ENCODE data around the gene CDC14B.
"Not testable (repeated sequence)": the region's sequence is repeated elsewhere in the genome, so short reads cannot be mapped to it uniquely, and the experiment has no call there.

CDC14B gene

GRCh38 chr9:96620181-96620514, 505 bp upstream of the CDC14B start:
- H3K27ac ChIP-seq = no peak overlapping the region
- TF ChIP-seq, protein P1, sequence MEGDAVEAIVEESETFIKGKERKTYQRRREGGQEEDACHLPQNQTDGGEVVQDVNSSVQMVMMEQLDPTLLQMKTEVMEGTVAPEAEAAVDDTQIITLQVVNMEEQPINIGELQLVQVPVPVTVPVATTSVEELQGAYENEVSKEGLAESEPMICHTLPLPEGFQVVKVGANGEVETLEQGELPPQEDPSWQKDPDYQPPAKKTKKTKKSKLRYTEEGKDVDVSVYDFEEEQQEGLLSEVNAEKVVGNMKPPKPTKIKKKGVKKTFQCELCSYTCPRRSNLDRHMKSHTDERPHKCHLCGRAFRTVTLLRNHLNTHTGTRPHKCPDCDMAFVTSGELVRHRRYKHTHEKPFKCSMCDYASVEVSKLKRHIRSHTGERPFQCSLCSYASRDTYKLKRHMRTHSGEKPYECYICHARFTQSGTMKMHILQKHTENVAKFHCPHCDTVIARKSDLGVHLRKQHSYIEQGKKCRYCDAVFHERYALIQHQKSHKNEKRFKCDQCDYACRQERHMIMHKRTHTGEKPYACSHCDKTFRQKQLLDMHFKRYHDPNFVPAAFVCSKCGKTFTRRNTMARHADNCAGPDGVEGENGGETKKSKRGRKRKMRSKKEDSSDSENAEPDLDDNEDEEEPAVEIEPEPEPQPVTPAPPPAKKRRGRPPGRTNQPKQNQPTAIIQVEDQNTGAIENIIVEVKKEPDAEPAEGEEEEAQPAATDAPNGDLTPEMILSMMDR (conservative IDR thresholded peaks at IDR 0.05) = no peak

DNA sequence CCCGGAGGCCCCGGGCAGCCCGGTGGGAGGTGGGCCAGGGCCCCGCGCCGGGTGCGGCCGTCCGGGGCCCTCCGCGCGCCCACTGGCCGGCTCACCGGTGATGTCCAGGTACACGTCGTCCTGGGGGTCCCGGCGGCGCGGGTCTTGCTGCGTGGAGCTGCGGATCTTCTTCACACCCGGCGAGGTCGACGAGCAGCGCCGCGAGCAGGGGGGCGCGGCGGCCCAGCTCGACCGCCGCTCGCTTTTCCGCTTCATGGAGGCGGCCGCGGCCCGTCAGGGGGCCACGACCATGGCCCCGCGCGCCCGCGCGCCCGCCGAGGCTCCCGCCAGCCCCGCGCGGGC, 548 bp downstream of the CDC14B start:
- peak overlapping the region; percentile 15; the same call in 1 of the 2 replicates for H3K27ac ChIP-seq
- TF ChIP-seq, protein P1 (conservative IDR thresholded peaks at IDR 0.05) = no peak

DNA sequence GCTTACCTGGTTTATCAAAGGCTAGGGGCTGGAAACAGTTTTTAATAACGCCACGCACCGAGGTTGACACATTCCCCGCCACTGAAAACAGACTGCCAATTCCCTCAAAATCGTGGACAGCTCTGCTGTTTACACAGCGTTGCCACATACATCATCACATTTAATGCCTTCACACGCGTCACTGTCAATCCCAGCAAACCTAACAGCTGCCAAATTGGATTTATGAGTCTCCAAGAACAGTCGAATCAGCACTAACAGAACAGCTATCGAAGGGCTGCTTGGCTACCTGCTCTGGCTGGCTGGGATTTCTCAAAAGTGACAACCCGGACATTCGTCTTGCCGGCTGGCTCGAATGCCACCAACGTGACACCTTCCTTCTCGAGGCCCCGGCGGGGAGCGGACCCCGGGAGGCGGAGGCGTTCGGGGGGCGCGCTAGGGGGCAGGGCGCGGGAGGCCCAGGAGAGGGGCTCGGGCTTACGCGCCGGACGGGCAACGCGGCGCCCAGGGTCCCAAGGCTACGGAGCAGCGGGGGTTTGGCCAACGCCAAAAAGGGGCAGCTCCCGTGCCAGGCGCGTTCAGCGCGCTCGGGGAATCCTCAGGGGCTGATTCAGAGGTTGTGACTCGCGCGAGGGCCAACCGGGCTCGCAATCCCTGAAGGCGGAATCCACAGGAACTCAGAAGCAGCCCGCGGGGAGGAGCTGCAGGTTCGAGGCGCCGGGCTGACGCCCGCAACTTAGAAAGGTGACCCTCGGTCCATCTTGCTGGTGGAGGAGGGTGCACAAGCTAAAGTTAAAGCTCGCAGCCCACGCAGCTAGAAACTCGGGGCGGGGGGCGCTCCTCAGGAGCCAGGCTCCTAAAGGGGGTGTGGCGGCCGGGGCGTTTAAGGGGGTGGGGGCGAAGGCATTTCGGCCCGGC, 1.2 kb downstream of the CDC14B start:
- H3K27ac ChIP-seq = peak overlapping the region; percentile 15; the same call in 1 of the 2 replicates
- TF ChIP-seq, protein P1 (conservative IDR thresholded peaks at IDR 0.05) = no peak

DNA sequence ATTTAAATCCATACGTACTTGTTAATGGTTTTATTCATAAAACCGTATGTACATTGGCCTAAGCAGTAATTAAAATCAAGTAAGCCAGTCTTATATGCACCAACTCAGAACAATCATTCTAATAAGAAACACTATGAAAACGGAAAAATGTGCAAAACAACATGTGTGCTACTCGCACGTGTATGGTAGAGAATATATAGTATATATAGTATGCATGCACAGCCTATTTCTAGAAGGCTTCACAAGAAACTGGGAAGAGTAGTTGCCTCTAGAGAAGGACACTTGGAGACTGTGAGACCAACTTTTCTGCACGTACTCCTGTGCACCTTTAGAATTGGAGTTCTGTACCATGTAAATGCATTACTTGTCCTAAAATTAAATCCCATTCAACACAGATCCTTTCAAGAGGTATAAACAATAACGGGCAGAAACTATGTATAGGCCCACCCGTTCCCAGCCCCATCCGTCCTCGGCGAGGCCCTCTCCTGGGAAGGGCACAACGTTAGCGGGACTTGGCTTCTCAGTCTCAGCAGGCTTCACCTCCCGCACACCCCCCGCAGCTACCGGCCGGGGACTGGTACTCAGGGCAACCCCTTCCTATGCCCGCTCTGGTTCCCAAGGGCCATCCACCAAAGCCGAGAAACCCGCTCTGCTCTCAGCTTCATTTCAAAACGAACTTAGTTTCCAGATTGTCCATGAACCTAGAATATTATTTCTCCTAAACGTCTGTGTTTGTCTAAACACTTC, 2.0 kb downstream of the CDC14B start:
- TF ChIP-seq, protein P1 (conservative IDR thresholded peaks at IDR 0.05) = no peak
- H3K27ac ChIP-seq = no peak overlapping the region

DNA sequence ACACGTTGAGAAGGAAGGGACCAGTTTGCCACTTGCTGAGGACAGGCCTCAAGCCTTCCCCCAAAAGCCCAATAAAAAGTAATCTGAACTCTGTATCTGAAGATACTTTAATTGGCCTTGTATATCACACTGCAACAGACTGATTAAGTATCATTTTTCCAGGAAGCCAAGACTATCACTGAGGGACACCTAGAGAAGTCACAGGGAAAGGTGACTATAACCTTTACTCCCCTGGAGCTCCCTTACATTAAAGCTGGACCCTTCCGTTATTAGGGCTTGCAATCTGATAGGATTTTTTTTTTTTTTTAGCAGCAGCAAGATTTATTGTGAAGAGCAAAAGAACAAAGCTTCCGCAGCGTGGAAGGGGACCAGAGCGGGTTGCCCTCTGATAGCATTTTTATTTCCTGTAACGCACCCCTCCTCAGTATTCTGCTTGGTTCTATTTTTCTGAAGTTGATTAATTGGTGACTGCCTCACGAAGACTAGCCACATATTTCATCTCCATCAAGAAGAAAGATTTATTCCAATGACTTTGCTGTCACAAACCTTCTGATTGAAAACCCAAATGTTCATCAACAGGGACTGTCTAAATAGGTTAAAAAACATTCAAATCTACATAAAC, 2.7 kb downstream of the CDC14B start:
- TF ChIP-seq, protein P1 (conservative IDR thresholded peaks at IDR 0.05) = no peak
- H3K27ac ChIP-seq = no peak overlapping the region

DNA sequence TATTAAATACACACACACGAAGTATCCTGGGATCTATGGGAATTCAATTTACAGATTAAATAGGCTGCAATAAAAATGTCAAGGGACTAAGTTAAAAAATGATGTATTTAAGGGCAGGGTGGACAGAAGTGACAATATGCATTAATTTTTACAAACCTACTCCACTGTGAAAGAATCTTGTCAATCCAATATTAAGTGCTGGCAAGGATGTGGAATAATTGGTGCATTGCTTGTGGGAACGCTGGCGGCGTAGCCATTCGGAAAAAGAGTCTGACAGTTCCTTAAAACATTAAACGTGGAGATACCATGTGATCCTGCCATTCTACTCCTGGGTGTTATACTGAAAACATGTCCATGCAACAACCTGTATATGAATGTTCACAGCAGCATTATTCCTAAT, 4.2 kb downstream of the CDC14B start:
- TF ChIP-seq, protein P1 (conservative IDR thresholded peaks at IDR 0.05) = no peak
- H3K27ac ChIP-seq = no peak overlapping the region

GRCh38 chr9:96614664-96615063, 5.0 kb downstream of the CDC14B start:
- not testable (repeated sequence) for H3K27ac ChIP-seq
